Measurements from ENCODE around the gene APPBP2. TPM values are rescaled to one million over a fixed set of nuclear protein-coding genes. Genes with fewer than 3 reads are reported as not detected.

Gene APPBP2
- total and polyA plus RNA-seq, 2 of the 8 experiments (the other 6 are each of a cell fraction or from before 2014, with no cell fraction given) = 3.3 to 18.0 TPM

DNA sequence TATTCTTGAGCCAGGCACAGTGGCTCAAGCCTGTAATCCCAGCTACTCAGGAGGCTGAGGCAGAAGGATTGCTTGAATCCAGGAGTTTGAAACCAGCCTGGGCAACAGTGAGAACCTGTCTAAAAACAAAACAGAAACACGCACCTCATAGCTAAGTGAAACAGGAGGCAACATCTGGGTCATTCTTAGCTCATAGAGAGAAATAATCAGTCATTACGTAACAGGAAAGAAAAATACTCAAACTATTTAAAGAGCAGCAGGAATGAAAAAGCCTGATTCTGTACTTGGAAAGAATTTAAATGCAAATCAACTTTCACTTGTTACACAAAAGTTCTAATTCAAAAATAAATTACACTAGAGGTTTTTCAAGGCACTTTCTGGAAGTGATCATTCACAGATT is 86.5 kb downstream of the APPBP2 start:
- TF ChIP-seq CTBP2 (IDR thresholded peaks at IDR 0.05; ENCODE audit: borderline replicate concordance, insufficient read depth, insufficient read length, low read length) (no peak), SAP30 (IDR thresholded peaks at IDR 0.05; ENCODE audit: insufficient read depth, insufficient replicate concordance, low read length) (no peak), RBBP5 (IDR thresholded peaks at IDR 0.05; ENCODE audit: borderline replicate concordance, low read depth, low read length) (no peak), SIX5 (IDR thresholded peaks at IDR 0.05; ENCODE audit: low read depth, low read length) (no peak), SRF (IDR thresholded peaks at IDR 0.05; ENCODE audit: low read depth, low read length) (no peak), RAD21 (IDR thresholded peaks at IDR 0.05 in 1 of 2, conservative IDR thresholded peaks at IDR 0.05 in 1 of 2; ENCODE audit: low read depth in 2 of 2, low read length in 2 of 2) (no peak), HDAC6 (IDR thresholded peaks at IDR 0.05; ENCODE audit: low read depth, low read length) (no peak), CBX8 (IDR thresholded peaks at IDR 0.05; ENCODE audit: borderline replicate concordance, low read depth, low read length) (no peak), EZH2 (IDR thresholded peaks at IDR 0.05; ENCODE audit: low read depth, low read length, severe bottlenecking) (no peak), SP1 (IDR thresholded peaks at IDR 0.05; ENCODE audit: low read depth, low read length) (no peak)
- TF ChIP-seq, protein P1, sequence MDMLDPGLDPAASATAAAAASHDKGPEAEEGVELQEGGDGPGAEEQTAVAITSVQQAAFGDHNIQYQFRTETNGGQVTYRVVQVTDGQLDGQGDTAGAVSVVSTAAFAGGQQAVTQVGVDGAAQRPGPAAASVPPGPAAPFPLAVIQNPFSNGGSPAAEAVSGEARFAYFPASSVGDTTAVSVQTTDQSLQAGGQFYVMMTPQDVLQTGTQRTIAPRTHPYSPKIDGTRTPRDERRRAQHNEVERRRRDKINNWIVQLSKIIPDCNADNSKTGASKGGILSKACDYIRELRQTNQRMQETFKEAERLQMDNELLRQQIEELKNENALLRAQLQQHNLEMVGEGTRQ (IDR thresholded peaks at IDR 0.05; ENCODE audit: low read length) = no peak
- Histone ChIP-seq H3K23me2 (ENCODE audit: low read depth, low read length) (no peaks in the 10 kb centered on the region), H4K20me1 (replicated peaks in 1 of 2; ENCODE audit: control insufficient read depth in 1 of 2, insufficient read depth in 2 of 2, low read length in 2 of 2) (no peaks in the 10 kb centered on the region), H2BK120ac (replicated peaks; ENCODE audit: low read depth, low read length) (no peak overlapping the region), H2BK5ac (ENCODE audit: low read depth, low read length) (no peak overlapping the region), H3K9me3 (ENCODE audit: insufficient read depth in 2 of 2, low read depth in 1 of 2, low read length in 1 of 2) (peaks cover 0 to 3% of the 10 kb centered on the region in 2 experiments; a peak in 2 of 4 replicates), H3K4me2 (ENCODE audit: insufficient read depth in 1 of 2, low read depth in 2 of 2, low read length in 2 of 2) (no peak overlapping the region), H2BK15ac (ENCODE audit: low read length) (no peak overlapping the region), H2BK12ac (ENCODE audit: low read depth, low read length) (no peak overlapping the region), H4K8ac (ENCODE audit: extremely low read depth, insufficient read depth, low read length) (no peak overlapping the region), H3K79me1 (ENCODE audit: low read depth, low read length) (no peaks in the 10 kb centered on the region), H3K4me3 (ENCODE audit: extremely low read depth in 1 of 4, insufficient read depth in 2 of 4, low read depth in 3 of 4, low read length in 4 of 4) (no peak overlapping the region), H4K91ac (replicated peaks; ENCODE audit: insufficient read length, low read length) (no peak overlapping the region), H3K4ac (replicated peaks; ENCODE audit: insufficient read length, low read depth, low read length) (no peak overlapping the region), H3K36me3 (ENCODE audit: control insufficient read depth in 2 of 4, insufficient read depth in 4 of 4, low read length in 3 of 4) (no peaks in the 10 kb centered on the region), H3K79me2 (ENCODE audit: control insufficient read depth in 1 of 2, insufficient read depth in 2 of 2, low read length in 2 of 2) (no peaks in the 10 kb centered on the region), H3K18ac (ENCODE audit: extremely low read depth, low read length) (no peak overlapping the region), H2AFZ (ENCODE audit: low read length) (0 out of 2 replicates have a peak overlapping the region, but pooled peaks have one; percentile 2), H3K9ac (replicated peaks in 1 of 4; ENCODE audit: extremely low read depth in 1 of 4, low read depth in 3 of 4, low read length in 3 of 4) (no peak overlapping the region), H3K23ac (ENCODE audit: insufficient read length) (no peak overlapping the region), H3K14ac (ENCODE audit: insufficient read length) (no peak overlapping the region), H3K4me1 (replicated peaks in 1 of 4; ENCODE audit: control insufficient read depth in 3 of 4, insufficient read depth in 4 of 4, low read length in 3 of 4) (peaks cover 0 to 3% (median 1%) of the 10 kb centered on the region in 4 experiments; a peak in 4 of 7 replicates), H3K56ac (replicated peaks; ENCODE audit: insufficient read length, low read depth, low read length) (no peak overlapping the region), H4K5ac (ENCODE audit: insufficient read length, low read depth, low read length) (no peak overlapping the region), H3K27me3 (replicated peaks in 1 of 4; ENCODE audit: control insufficient read depth in 3 of 4, extremely low read depth in 1 of 4, insufficient read depth in 3 of 4, low read length in 3 of 4) (no peaks in the 10 kb centered on the region), H2BK20ac (ENCODE audit: low read length) (no peak overlapping the region), H2AK5ac (ENCODE audit: low read depth, low read length) (no peak overlapping the region), H3K27ac (ENCODE audit: low read depth, low read length) (no peak overlapping the region)
- ChIA-PET CTCF (ENCODE audit: partially characterized antibody) (interaction anchor here (0.6 to 1.3 kb wide), 2 partner anchors 17 to 19 kb away, joined by 4 read pairs; no protein-coding TSS in a partner anchor), POLR2A (ENCODE audit: partially characterized antibody) (no interaction called here)
- DNase-seq (ENCODE audit: low read depth in 1 of 2, low spot score in 2 of 2) = no peak
- no peak for FAIRE-seq
- 73% methylated on average over 2 of the region's 2 CpGs; no CpG with 5 or more reads in 1 of the 2 experiments for WGBS, 2 experiments (ENCODE audit: extremely low coverage in 1 of 2, insufficient coverage in 1 of 2, insufficient read length in 1 of 2, insufficient replicate concordance in 2 of 2, low coverage in 1 of 2, low lambda C conversion rate in 2 of 2, missing lambda C conversion rate in 1 of 2)

Measured in H1 (cell line).